Measurements from ENCODE around the gene CDYL. TPM values are rescaled to one million over a fixed set of nuclear protein-coding genes. Genes with fewer than 3 reads are reported as not detected.
A peak's percentile ranks its signal among the peaks of the same experiment; 100 is the strongest.

The CDYL gene
- total and polyA plus RNA-seq, 2 of the 4 experiments (the other 2 are of a cell fraction) = 14.2 to 92.1 TPM

DNA sequence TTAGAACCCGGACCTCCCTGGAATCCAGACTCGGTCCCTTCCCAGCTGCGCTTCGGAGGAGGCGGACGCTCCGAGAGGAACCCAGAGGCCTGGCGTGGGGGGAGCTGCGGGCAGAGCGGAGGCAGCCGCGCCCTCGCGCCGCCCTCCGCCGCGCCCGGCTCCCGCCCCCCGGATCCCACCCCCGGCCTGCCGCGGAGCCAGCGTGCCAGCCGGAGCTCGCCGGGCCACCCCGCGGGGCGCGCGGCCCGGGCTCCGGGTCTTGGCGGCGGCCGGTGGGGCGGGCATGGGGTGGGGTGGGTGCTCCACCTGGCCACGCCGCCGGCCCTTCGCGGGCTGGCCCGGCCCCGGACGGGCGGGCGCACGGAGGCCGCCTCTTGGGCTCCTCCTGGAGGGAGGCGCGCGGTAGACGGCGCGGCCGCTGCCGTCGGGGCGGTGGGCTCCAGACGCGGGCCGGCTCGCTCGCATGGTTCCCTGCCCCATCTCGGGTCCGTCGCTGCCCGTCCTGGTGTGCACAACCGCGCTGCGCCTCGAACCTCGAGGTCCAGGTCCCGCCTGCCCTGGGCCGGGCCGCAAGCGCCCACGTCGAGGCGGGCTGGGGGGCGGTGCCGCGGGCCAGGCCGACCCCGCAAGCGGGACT, 592 bp upstream of the CDYL start:
- DNase-seq (peak; percentile 59), ATAC-seq (ENCODE audit: low read depth) (peak; percentile 63)
- peak overlapping the region; percentile 51; the same call in 1 of the 2 replicates for H4K91ac ChIP-seq (ENCODE audit: insufficient read depth, low read depth, low read length)
- peak overlapping the region; percentile 45; the same call in 1 of the 2 replicates for H3K27ac ChIP-seq (ENCODE audit: insufficient read depth, low read length)
- peak overlapping the region; percentile 39; the same call in 1 of the 2 replicates for H3K9ac ChIP-seq (ENCODE audit: low read depth, low read length)
- peak overlapping the region; percentile 47; the same call in 1 of the 2 replicates for H3K18ac ChIP-seq (ENCODE audit: low read depth, low read length)
- dilution Hi-C loops (cut with HindIII; ENCODE audit: low sequenced_read_pairs, unreplicated experiment) (no loop called here), intact Hi-C loops (cut with micrococcal nuclease) (loop anchor here (1.0 to 5.0 kb wide), 6 partner anchors 43 to 463 kb away; no protein-coding TSS in a partner anchor), in situ Hi-C loops (cut with MboI; ENCODE audit: low sequenced_read_pairs) (no loop called here)
- H3K4me2 ChIP-seq (ENCODE audit: low read depth, low read length) = peak overlapping the region; percentile 77
- H2BK15ac ChIP-seq (ENCODE audit: low read depth, low read length) = no peak overlapping the region; the same call in 2 of the 3 replicates
- H3K4me1 ChIP-seq (ENCODE audit: control insufficient read depth, insufficient read depth, low read length) = no peaks in the 10 kb centered on the region; the same call in 1 of the 2 replicates
- peak overlapping the region; percentile 86 for H4K5ac ChIP-seq (ENCODE audit: low read depth, low read length)
- H2BK120ac ChIP-seq (ENCODE audit: low read depth, low read length) = peak overlapping the region; percentile 54; the same call in 1 of the 2 replicates
- WGBS, 2 experiments (ENCODE audit: extremely low coverage in 2 of 2, insufficient read length in 1 of 2) = 2% methylated on average over 19 of the region's 88 CpGs; no CpG with 5 or more reads in 1 of the 2 experiments
- H4K8ac ChIP-seq (ENCODE audit: low read depth in 2 of 2, low read length in 2 of 2) = peak overlapping the region; percentile 33 to 71; a peak in 2 of 4 replicates
- no peak overlapping the region for H3K23ac ChIP-seq (ENCODE audit: low read depth, low read length)
- peak overlapping the region; percentile 68; the same call in 1 of the 2 replicates for H3K14ac ChIP-seq (replicated peaks; ENCODE audit: low read depth, low read length)
- H3K56ac ChIP-seq (ENCODE audit: extremely low read depth, insufficient read depth, low read length) = no peak overlapping the region
- H3K36me3 ChIP-seq (ENCODE audit: control insufficient read depth, insufficient read depth, low read length) = no peaks in the 10 kb centered on the region
- H3K9me3 ChIP-seq (ENCODE audit: control insufficient read depth, insufficient read depth, low read length) = peaks cover 2% of the 10 kb centered on the region; the same call in 1 of the 2 replicates
- H3K79me1 ChIP-seq (ENCODE audit: low read depth in 1 of 2, low read length in 2 of 2) = peaks cover 22 to 33% of the 10 kb centered on the region in 2 experiments
- no peaks in the 10 kb centered on the region for H3K9me1 ChIP-seq (ENCODE audit: insufficient read depth, low read length)
- CTCF ChIA-PET = no interaction called here
- H2BK5ac ChIP-seq (ENCODE audit: low read depth, low read length, poor library complexity, severe bottlenecking) = peak overlapping the region; percentile 43
- peak overlapping the region; percentile 62 for H3K4ac ChIP-seq (ENCODE audit: low read depth, low read length)
- peak overlapping the region; percentile 97 for H2AFZ ChIP-seq (replicated peaks; ENCODE audit: low read length, poor library complexity)
- peak; percentile 23; the same call in 1 of the 2 replicates for TF ChIP-seq MAZ (IDR thresholded peaks at IDR 0.05; ENCODE audit: borderline replicate concordance, low read depth, low read length)
- TF ChIP-seq, protein P1, sequence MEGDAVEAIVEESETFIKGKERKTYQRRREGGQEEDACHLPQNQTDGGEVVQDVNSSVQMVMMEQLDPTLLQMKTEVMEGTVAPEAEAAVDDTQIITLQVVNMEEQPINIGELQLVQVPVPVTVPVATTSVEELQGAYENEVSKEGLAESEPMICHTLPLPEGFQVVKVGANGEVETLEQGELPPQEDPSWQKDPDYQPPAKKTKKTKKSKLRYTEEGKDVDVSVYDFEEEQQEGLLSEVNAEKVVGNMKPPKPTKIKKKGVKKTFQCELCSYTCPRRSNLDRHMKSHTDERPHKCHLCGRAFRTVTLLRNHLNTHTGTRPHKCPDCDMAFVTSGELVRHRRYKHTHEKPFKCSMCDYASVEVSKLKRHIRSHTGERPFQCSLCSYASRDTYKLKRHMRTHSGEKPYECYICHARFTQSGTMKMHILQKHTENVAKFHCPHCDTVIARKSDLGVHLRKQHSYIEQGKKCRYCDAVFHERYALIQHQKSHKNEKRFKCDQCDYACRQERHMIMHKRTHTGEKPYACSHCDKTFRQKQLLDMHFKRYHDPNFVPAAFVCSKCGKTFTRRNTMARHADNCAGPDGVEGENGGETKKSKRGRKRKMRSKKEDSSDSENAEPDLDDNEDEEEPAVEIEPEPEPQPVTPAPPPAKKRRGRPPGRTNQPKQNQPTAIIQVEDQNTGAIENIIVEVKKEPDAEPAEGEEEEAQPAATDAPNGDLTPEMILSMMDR (conservative IDR thresholded peaks at IDR 0.05; ENCODE audit: low read depth, low read length) = peak; percentile 18; the same call in 1 of the 2 replicates
- peak; percentile 23; the same call in 1 of the 2 replicates for TF ChIP-seq RAD21 (IDR thresholded peaks at IDR 0.05; ENCODE audit: low read length)
- peak; percentile 28 for TF ChIP-seq RCOR1 (IDR thresholded peaks at IDR 0.05; ENCODE audit: insufficient replicate concordance, low read length)
- no peak for TF ChIP-seq BHLHE40 (IDR thresholded peaks at IDR 0.05; ENCODE audit: low read depth, low read length)
- TF ChIP-seq CHD1 (IDR thresholded peaks at IDR 0.05; ENCODE audit: low read depth, low read length) = no peak
- TF ChIP-seq CEBPB (IDR thresholded peaks at IDR 0.05; ENCODE audit: low read depth, low read length) = no peak
- no peak overlapping the region for H2AK5ac ChIP-seq (ENCODE audit: low read depth, low read length)
- H2BK20ac ChIP-seq (ENCODE audit: low read depth, low read length) = no peak overlapping the region
- no TSS peak for BruUV-seq (replicated peaks)
- H3K27me3 ChIP-seq (ENCODE audit: control insufficient read depth, insufficient read depth, low read length) = peaks cover 3% of the 10 kb centered on the region
- peak overlapping the region; percentile 60 for H2AK9ac ChIP-seq (replicated peaks; ENCODE audit: low read depth, low read length, poor library complexity)
- peak overlapping the region; percentile 93 for H3K4me3 ChIP-seq (ENCODE audit: insufficient read depth, low read depth, low read length)
- POLR2A ChIA-PET (ENCODE audit: unreplicated experiment) = interaction anchor here (0.6 kb wide), 1 partner anchor 128 kb away, joined by 4 read pairs; no protein-coding TSS in a partner anchor
- H4K20me1 ChIP-seq (ENCODE audit: insufficient read depth, low read length) = peaks cover 27% of the 10 kb centered on the region; the same call in 1 of the 2 replicates

Measured in IMR-90 (cell line).